GM18520 (cell line): Measurements from ENCODE around the gene TRNT1.

ENCODE experiments used
- ATAC-seq: cut with Tn5 transposase; IDR thresholded peaks from one replicate; pipeline ENCODE4 v1.9.1; 2021; ENCODE audit not compliant: unreplicated experiment

The TRNT1 gene

GRCh38 chr3:3110749-3111361 is 15.9 kb upstream of the TRNT1 start:
- no peak for ATAC-seq

GRCh38 chr3:3113042-3113709 is 13.6 kb upstream of the TRNT1 start:
- ATAC-seq = no peak

GRCh38 chr3:3117651-3118050 is 9.1 kb upstream of the TRNT1 start:
- no peak for ATAC-seq

- ATAC-seq = peak; percentile 63
Observed at GRCh38 chr3:3119393-3119851, 7.3 kb upstream of the TRNT1 start.

GRCh38 chr3:3125977-3126376 is 763 bp upstream of the TRNT1 start:
- ATAC-seq = no peak

- no peak for ATAC-seq
Observed at GRCh38 chr3:3127432-3128010, 781 bp downstream of the TRNT1 start.

- no peak for ATAC-seq
Observed at GRCh38 chr3:3129579-3129978, 2.8 kb downstream of the TRNT1 start.

DNA sequence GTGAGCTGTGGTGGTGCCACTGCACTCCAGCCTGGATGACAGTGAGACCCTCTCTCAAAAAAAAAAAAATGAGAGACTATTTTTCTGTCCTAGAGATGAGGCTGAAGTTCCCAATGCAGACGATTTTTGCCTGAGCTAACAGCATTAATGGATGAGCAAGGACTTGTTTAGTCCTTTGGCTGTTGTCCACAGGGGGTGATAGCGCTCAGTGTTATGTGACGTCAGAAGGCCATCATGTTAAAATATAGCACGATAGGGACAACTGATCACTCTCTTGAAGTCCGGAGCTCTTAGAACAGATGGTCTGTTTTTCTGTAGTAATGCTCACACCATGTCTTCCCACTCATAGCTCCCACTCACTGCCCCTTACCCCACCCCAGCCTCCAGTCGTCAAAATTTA is 6.8 kb downstream of the TRNT1 start:
- no peak for ATAC-seq

DNA sequence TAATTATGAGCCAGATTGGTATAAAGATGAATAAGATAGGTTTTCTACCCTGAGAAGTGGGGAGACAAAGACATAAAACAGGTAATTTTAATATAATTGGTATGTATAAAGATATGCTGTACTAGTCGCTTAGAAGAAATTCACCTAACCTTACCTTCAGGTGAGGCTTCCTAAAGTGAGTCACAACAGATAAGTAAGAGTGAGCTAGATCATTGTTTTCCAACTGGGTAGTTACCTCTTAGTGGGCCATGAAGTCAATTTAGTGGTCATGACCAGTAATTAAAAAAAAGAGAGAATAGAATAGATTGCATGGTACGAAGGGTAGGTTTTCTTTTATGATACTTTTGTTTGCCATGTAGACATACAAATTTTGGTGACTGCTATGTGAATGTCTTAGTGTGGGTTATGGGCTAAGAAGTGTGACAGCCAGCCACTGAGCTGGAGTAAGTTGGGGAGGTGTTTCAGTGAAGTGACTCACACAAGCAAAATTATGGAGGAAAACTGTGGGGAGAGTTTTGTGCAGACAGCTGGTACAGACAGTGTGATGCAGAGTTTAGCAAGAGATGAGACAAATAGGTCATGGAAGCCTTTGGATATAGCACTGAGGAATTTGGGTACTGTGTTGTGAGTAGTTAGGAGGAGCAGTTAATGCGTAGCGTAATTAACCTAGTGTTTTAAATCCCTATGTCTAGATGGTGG is 8.2 kb downstream of the TRNT1 start:
- no peak for ATAC-seq

DNA sequence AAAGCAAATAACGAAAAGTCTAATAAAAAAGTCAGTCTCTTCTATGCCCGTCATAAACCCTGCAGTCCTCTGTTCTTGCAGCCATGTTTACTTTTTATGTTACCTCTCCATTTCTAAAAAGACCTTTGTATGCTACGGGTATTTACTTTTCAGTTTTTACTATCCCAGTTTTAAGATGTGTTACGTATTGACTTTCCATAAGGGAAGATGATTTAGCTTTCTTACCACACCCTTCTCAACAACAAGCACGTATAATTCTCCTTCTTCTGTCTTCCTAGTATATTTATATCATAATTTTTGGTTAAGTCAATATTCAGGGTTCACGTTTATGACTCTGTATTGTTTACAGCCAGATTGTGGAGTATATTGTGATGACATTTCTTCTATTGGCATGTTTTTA is 10.8 kb downstream of the TRNT1 start:
- ATAC-seq = no peak

DNA sequence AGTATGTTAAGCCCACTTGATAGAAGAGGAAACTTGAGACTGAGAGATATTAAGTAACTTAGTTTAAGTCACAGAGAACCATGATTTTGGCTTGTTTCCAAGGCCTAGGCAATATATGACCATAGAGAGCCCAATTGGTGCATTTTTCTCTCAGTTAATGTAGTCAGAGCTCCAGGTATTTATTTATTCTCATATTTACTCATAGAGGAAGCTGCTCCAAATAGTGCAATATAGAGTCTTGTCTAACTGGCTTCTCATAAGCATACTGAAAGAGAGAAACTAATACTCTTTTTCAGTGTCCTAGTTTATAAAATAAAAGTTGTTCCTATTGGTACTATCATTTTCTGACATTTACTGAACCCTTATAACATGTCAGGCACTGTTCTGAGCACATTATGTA is 15.2 kb downstream of the TRNT1 start:
- no peak for ATAC-seq

- no peak for ATAC-seq
Observed at GRCh38 chr3:3145831-3146230, 19.1 kb downstream of the TRNT1 start.

DNA sequence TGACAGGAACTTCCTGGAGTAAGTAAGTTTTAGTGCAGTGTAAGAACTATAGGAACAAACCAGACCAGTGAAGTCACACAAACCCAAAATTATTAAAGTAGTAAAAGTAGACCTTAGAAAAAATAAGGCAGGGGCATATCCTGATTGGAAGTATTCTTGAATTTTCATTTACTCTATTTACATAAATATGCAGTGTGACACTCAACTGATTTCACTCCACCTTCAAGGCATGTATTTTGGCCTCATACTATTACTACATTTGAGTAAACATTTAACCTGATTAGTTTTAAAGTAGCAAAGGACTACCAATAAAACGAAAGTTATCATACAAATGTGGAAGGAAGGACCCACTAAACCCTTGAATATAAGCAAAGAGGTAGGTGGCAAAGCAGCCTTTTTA is 22.8 kb downstream of the TRNT1 start:
- no peak for ATAC-seq

DNA sequence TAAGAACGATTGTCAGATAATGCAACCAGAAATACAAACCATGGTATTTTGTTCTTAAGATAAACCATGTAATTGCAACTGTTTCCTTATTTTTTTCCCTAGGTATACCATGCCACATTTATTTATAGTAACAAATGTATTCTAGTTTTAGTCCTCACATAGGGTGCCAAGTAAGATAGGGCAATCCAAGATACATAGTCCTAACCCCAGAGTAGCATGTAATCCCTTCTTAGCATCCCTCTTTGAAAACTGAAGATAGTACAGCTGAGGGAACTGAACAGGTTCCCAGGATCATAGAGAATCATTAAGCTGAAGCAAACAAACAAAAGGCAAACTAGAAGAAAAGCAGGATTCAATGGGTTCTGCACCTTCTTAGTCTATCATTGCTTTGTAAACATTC is 24.8 kb downstream of the TRNT1 start:
- ATAC-seq = no peak

GRCh38 chr3:3154879-3155610 is 28.3 kb downstream of the TRNT1 start:
- no peak for ATAC-seq

GRCh38 chr3:3157484-3157883 is 30.7 kb downstream of the TRNT1 start:
- no peak for ATAC-seq

- ATAC-seq = no peak
Observed at GRCh38 chr3:3160826-3161225, 34.1 kb downstream of the TRNT1 start.

- ATAC-seq = no peak
Observed at GRCh38 chr3:3165241-3165640, 38.5 kb downstream of the TRNT1 start.

- no peak for ATAC-seq
Observed at GRCh38 chr3:3165650-3166049, 38.9 kb downstream of the TRNT1 start.

DNA sequence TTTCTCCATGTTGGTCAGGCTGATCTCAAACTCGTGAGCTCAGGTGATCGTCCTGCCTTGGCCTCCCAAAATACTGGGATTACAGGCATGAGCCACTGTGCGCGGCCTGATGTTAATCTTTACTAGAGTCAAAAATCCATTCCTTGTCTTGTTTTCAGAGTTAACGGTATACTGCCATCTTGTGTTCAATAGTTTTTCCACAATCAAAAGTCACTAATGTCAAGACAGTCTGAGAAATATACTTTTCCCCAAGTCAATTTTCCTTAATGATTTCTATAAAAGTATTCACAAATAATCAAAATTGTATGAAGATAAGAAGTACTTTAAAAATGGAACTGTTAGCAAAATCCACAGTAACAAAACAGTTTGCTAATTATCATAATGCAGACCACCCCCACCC is 44.3 kb downstream of the TRNT1 start:
- ATAC-seq = no peak

GRCh38 chr3:3172627-3173026 is 45.9 kb downstream of the TRNT1 start:
- ATAC-seq = no peak
